HG03135 (cell line): ENCODE data around the gene LPCAT2.

Experiments used
- ATAC-seq: cut with Tn5 transposase; IDR thresholded peaks from one replicate; pipeline ENCODE4 v1.9.1; 2021; ENCODE audit warnings: mild to moderate bottlenecking, moderate library complexity; ENCODE audit not compliant: unreplicated experiment

Gene LPCAT2, protein sequence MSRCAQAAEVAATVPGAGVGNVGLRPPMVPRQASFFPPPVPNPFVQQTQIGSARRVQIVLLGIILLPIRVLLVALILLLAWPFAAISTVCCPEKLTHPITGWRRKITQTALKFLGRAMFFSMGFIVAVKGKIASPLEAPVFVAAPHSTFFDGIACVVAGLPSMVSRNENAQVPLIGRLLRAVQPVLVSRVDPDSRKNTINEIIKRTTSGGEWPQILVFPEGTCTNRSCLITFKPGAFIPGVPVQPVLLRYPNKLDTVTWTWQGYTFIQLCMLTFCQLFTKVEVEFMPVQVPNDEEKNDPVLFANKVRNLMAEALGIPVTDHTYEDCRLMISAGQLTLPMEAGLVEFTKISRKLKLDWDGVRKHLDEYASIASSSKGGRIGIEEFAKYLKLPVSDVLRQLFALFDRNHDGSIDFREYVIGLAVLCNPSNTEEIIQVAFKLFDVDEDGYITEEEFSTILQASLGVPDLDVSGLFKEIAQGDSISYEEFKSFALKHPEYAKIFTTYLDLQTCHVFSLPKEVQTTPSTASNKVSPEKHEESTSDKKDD

DNA sequence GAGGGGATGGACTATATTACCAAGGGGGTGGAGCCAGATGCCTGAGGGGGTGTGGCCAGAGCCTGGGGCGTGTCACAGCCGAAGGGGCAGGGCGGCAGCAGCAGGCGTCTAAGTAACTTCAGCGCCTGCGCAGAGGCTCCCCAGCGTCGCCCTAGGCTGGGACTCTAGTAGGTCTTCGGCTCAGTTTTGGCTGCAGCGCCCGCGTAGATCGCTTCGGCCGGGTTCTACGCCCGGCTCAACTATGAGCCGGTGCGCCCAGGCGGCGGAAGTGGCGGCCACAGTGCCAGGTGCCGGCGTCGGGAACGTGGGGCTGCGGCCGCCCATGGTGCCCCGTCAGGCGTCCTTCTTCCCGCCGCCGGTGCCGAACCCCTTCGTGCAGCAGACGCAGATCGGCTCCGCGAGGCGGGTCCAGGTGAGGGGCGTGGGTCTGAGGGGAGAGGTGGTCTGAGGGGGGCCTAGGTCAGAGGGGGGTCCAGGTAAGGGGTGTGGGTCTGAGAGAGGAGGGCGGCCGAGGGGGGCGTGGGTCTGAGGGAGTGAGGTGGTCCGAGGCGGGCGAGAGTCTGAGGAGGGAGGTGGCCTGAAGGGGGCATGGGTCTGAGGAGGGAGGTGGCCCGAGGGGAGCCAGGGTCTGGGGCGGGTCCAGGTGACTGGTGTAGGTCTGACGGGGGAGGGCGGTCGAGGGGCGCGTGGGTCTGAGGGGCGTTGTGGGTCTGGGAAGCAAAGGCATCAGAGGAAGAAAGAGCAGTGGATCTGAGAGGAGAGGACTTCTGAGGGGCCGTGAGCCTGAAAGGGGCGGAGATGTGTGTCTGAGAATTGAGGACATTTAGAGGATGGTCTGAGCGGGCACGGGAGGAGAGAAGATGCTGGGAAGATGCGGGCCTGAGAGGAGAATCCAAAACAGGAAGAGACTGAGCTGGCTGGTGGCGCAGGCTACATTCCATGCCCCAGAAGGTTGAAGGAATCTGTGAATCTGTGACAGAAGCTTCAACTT is at the start of gene LPCAT2:
Gene LPCAT2 (plus strand): TSS at position 132 of the 991 bp plus-strand sequence. CDS start 110 bp downstream, at position 242.
- no peak for ATAC-seq

- ATAC-seq: no peak
Observed at GRCh38 chr16:55462241-55462640, 46.6 kb upstream of the LPCAT2 start.

GRCh38 chr16:55464375-55464774 is 44.5 kb upstream of the LPCAT2 start:
- no peak for ATAC-seq

DNA sequence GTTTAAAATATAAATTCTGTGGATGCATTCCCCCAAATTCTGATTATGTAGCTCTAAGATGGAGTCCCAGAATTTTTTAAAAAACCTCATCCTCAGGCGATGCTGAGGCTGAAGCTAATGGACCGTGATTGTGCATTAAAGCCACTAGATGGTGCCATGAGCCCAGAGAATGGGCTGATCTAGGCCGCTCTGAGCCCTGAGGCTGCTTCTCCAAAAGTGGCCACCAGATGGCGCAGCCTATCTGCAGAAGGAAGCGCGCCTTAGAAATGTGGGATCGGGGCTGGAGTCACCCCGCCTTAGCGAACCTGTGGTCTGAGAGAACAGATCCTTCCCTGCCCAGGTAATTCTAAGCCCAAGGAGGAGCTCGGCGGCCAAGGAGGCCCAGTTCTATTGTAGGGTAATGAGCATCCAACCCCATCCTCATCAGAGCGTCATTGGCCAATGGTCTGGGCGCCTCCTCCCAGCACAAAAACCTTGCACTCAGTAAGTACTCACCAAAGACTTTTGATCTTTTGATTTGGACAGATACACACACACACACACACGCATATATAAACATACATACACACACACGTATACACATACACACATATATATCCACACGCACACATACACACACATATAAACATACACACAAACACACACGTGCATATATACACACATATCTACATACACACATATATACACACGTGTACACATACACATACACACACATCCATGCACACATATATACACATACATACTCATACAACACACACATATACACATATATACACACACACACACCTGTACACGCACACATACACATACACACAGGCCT is 43.6 kb upstream of the LPCAT2 start:
- peak; percentile 95 for ATAC-seq

DNA sequence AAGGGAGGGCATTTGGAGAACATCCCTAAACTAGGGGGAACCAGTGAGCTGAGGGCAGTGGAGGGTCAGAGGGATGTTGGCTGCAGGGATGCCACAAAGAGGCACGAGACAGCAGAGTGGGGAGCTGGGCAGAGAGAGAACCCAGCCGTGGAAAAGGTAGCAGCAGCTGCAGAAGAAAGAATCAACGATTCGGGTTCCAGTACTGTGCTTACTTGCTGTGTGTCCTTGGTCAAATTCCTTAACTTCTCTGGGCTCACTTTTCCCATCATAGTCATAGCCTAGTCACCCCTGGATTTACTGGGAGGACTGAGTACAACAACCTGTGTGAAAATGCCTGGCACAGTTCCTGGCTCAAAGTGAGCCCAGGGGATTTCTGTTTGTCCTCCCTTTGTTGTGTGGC is 42.7 kb upstream of the LPCAT2 start:
- ATAC-seq: no peak

- ATAC-seq: no peak
Observed at GRCh38 chr16:55467898-55468297, 41.0 kb upstream of the LPCAT2 start.

- no peak for ATAC-seq
Observed at GRCh38 chr16:55468352-55468990, 40.4 kb upstream of the LPCAT2 start.

DNA sequence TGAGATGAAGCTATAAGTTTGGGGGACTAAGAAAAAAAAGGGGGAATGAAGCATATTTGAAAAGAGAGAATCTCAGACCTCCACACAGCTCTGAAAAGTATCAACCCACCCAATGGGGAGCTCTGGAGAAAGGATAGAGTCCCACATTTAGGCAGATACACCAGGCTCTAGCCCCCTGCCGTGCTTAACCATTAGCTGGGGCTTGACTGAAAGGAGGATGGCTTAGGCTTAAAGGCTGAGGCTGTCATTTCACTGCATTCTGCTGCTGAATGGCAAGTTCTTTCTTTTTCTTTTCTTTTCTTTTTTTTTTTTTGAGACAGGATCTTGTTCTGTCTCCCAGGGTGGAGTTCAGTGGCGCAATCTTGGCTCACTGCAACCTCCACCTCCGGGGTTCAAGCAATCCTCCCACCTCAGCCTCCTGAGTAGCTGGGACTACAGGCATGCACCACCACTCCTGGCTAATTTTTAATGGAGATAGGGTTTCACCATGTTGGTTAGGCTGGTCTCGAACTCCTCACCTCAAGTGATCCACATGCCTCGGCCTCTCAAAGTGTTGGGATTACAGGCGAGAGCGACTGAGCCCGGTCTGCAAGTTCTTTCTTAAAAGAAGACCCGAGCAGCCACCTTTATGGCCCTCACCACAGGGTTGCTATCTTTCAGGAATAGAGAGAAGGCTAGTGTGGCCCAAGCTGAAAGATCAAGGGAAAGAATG is 38.9 kb upstream of the LPCAT2 start:
- ATAC-seq: no peak

DNA sequence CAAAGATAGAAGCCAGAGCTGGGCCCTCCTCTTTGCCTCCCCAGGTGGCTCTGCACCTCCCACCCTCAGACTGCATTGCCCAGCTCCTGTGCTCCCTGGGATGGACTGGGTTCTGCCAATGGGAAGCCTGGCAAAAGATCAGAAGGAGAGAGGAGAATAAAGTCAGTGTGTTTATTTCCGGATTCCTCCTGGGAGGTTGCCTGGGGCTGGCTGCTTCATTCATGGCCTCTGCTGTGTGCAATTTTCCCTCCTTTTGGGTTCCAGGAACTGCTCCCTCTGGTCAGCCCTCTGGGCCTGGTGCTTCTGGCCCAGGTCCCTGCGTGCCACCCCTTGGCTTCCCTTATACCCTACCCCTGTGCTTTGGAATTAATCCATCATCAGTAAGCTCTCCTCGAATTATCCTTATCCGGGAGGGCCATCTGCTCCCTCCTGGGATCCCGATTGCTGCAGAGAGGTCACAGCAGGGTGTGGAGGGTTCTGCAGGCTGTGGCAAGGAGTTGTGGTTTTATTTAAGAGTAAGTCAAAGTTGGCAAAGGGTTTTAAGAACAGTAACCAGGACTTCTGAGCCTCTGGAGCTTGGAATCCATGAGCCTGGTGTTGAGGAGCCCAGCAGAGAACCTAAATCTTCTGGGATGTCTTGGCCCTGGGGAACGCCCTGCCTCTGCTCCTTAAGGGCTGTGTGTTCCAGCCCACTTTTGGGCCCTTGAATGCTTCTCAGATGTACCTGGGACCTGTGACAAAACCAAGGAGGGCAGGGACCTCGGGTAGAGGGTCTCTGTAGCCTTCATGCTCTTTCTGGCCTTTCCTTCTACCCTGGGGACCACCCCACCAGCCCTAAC is 38.1 kb upstream of the LPCAT2 start:
- ATAC-seq: no peak

- no peak for ATAC-seq
Observed at GRCh38 chr16:55471448-55472097, 37.3 kb upstream of the LPCAT2 start.

- no peak for ATAC-seq
Observed at GRCh38 chr16:55473587-55473986, 35.3 kb upstream of the LPCAT2 start.

DNA sequence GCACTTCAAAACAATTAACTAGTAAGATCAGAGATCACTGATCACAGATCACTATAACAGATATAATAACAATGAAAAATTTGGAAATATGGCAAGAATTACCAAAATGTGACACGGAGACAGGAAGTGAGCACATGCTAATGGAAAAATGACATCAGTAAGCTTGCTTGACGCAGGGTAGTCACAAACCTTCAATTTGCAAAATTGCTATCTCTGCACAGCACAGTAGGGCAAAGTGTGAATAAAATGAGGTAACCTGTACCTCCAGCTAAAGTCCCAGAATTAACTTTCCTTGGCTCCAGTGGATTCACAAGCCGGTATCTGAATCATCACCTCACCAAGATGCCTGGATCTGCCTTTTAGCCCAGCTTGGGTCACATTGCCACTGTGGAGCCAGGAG is 34.1 kb upstream of the LPCAT2 start:
- ATAC-seq: no peak

- no peak for ATAC-seq
Observed at GRCh38 chr16:55475919-55476318, 33.0 kb upstream of the LPCAT2 start.

DNA sequence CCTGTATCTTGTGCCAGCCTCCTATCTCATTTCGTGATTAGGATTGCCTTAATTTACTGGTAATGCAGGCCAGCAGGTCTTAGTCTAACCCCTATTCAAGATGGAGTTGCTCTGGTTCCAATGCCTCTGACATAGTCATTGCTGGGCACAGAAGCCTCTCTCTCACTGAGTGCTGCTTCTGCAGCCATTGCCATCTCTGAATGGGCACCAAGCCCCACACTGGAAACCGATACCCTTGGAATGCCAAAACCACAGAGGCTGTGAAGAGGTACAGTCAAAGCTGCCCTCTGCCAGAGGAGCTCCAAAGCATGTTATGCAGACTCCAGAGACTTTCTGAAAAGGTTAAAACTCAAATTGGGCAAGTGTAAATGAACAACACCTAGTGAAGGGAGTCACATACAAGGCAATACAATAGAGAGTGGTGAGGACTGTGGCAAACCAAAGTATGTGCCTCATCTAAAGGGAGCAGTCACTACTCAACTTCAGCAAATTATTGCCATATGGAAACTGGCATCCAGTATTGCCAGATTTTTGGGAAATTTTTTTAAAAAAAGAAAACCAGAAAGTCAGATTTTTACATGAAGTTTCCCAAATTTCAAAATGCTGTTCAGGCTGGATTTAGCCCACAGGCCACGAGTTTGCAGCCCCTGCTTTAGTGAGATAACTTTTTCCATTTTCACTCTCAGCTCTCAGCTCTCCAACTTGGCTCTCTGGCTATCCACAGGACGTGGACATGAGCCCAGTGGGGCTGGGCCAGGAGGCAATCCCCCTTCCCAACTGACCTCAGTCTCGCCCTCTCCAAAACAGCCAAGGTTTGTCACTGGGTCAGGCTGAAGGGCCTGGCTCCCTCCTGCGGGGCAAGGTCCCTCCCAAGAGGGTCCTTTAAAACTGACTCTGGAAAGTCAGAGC is 32.0 kb upstream of the LPCAT2 start:
- ATAC-seq: no peak

DNA sequence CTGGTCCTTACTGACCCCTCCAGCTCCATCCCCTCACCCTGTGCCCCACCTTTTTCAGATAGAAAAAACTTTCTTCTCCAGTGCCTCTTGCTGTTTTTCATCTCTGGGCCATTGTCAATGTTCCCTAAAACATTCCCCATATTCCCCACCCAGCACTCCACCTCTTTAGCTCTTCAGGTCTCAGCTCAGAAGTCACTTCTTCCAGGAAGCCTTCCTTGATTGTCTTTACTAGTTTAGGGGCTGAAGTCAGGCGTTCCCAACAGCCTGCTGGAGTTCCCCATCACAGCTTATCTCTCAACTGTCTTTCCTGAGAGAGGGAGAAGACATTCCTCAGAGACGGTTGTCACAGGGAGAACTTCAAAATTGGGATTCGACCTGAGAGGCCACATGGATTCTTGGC is 31.1 kb upstream of the LPCAT2 start:
- ATAC-seq: no peak

- no peak for ATAC-seq
Observed at GRCh38 chr16:55478827-55479429, 29.9 kb upstream of the LPCAT2 start, which contains the start of gene MMP2. TSS of gene MMP2 (plus strand) at chr16:55479198. CDS start at chr16:55479480, 282 bp downstream.
